Panc1 (cell line): ENCODE measurements around the gene UBR2. TPM values are rescaled to one million over a fixed set of nuclear protein-coding genes. Genes with fewer than 3 reads are reported as not detected.

Source experiments
- ATAC-seq: fragments of 200-7000 bp; cut with Tn5 transposase; 2 replicates; pipeline ENCODE4 v1.9.1; 2020; ENCODE audit warnings: mild to moderate bottlenecking, moderate library complexity
- BruUV-seq: library from RNA; stranded (reverse); fragments of 400-500 nt; replicated peaks from 2 replicates; lab custom pipeline; 2021; lab: Mats Ljungman, UMichigan
- CTCF ChIA-PET: fragments of 300-600 bp; sonication (Branson Sonifier 250); formaldehyde crosslinking; loops from one replicate; lab custom pipeline; 2022; ENCODE audit warnings: antibody characterized with exemption; lab: Charles Lee
- POLR2A ChIA-PET: fragments of 300-600 bp; sonication (Branson Sonifier 250); formaldehyde crosslinking; loops from one replicate; lab custom pipeline; 2022; ENCODE audit warnings: antibody characterized with exemption; lab: Charles Lee
- DNase-seq: peaks from one replicate; pipeline ENCODE4 v3.0.0-alpha.2; 2010; ENCODE audit warnings: low read depth, low spot score
- H3K27ac ChIP-seq: 2 replicates; pipeline ENCODE4 v1.5.1; 2011; ENCODE audit warnings: mild to moderate bottlenecking, low read length, inconsistent platforms
- H3K27me3 ChIP-seq: fragments of 200-500 bp; sonication (Bioruptor generic); 2 replicates; pipeline ENCODE4 v1.6.0; 2014; ENCODE audit warnings: low read length, inconsistent platforms; ENCODE audit not compliant: control insufficient read depth, insufficient read depth
- H3K36me3 ChIP-seq: fragments of 200-500 bp; sonication (Bioruptor generic); 2 replicates; pipeline ENCODE4 v1.5.1; 2014; ENCODE audit warnings: inconsistent platforms, mild to moderate bottlenecking, low read length, moderate library complexity; ENCODE audit not compliant: control insufficient read depth, insufficient read depth
- H3K4me1 ChIP-seq: 2 replicates; pipeline ENCODE4 v1.5.1; 2011; ENCODE audit warnings: inconsistent platforms, mild to moderate bottlenecking, low read length, moderate library complexity; ENCODE audit not compliant: control insufficient read depth, insufficient read depth
- H3K4me3 ChIP-seq, 2 experiments: 2 replicates each; pipeline ENCODE4 v1.5.1; 2011 to 2012; ENCODE audit warnings: low read depth in 2 of 2, low read length in 2 of 2, mild to moderate bottlenecking in 2 of 2, inconsistent platforms in 1 of 2, moderate library complexity in 1 of 2
- H3K9me3 ChIP-seq: fragments of 200-500 bp; sonication (Bioruptor generic); 2 replicates; pipeline ENCODE4 v1.5.1; 2014; ENCODE audit warnings: low read depth, mild to moderate bottlenecking, inconsistent platforms, low read length, moderate library complexity; ENCODE audit not compliant: control insufficient read depth, insufficient read depth
- CTCF ChIP-seq: fragments of 450-650 bp; IDR thresholded peaks from 2 replicates; pipeline ENCODE4 v1.5.1; 2017; ENCODE audit warnings: mild to moderate bottlenecking
- POLR2AphosphoS5 ChIP-seq: IDR thresholded peaks from 2 replicates; pipeline ENCODE4 v1.6.1; 2012; ENCODE audit warnings: mild to moderate bottlenecking, low read depth, low read length, moderate library complexity
- REST ChIP-seq, 2 experiments: IDR thresholded peaks; 2 replicates each; pipeline ENCODE4 v1.6.1; 2011 to 2012; ENCODE audit warnings: low read depth in 2 of 2, control low read depth in 1 of 2, low read length in 1 of 2, mild to moderate bottlenecking in 1 of 2, moderate library complexity in 1 of 2; ENCODE audit not compliant: insufficient read depth in 1 of 2
- SIN3A ChIP-seq: IDR thresholded peaks from 2 replicates; pipeline ENCODE4 v1.6.1; 2012; ENCODE audit warnings: low read depth, mild to moderate bottlenecking, low read length, moderate library complexity, borderline replicate concordance; ENCODE audit not compliant: insufficient read depth
- TCF7L2 ChIP-seq: IDR thresholded peaks from 2 replicates; pipeline ENCODE4 v1.6.1; 2011; ENCODE audit warnings: mild to moderate bottlenecking, low read depth, low read length, inconsistent platforms
- in situ Hi-C: cut with HindIII; loops from 2 replicates; pipeline ENCODE4 v1.10.0; 2016; ENCODE audit warnings: low sequenced_read_pairs, low pct_unique_long_range_greater_than_20kb
- intact Hi-C: fragments of 100-400 bp; cut with micrococcal nuclease; formaldehyde crosslinking; loops from one replicate; pipeline ENCODE4 v1.10.0; 2022; ENCODE audit not compliant: unreplicated experiment
- total RNA-seq: library from RNA; stranded (reverse); gene quantifications from one replicate; pipeline ENCODE4 v1.2.1, GENCODE V29; 2021; ENCODE audit not compliant: unreplicated experiment

The UBR2 gene
- total RNA-seq, 1 experiment from 2014 or later = 19.1 TPM

GRCh38 chr6:42569102-42570028 is 5.5 kb downstream of the UBR2 start:
- CTCF ChIA-PET = no interaction called here
- ATAC-seq = no peak
- Histone ChIP-seq H3K9me3 (no peaks in the 10 kb centered on the region), H3K4me3 (no peak overlapping the region), H3K36me3 (no peaks in the 10 kb centered on the region; the same call in 1 of the 2 replicates), H3K27me3 (no peaks in the 10 kb centered on the region), H3K27ac (peak overlapping the region; percentile 24; the same call in 1 of the 2 replicates), H3K4me1 (peaks cover 20% of the 10 kb centered on the region)
- no peak for DNase-seq
- in situ Hi-C loops = no loop called here
- POLR2A ChIA-PET = interaction anchor here (0.5 to 0.6 kb wide), 2 partner anchors 147 to 247 kb away, joined by 3 read pairs; no protein-coding TSS in a partner anchor
- TF ChIP-seq CTCF (no peak), SIN3A (no peak), POLR2AphosphoS5 (no peak), TCF7L2 (no peak), REST (IDR thresholded peaks at IDR 0.05; ENCODE audit: insufficient read depth in 1 of 2, low read depth in 2 of 2, low read length in 1 of 2) (no peak)
- intact Hi-C loops = no loop called here
- BruUV-seq = no TSS peak

GRCh38 chr6:42571611-42572342 is 7.9 kb downstream of the UBR2 start:
- ATAC-seq (no peak), DNase-seq (no peak)
- Histone ChIP-seq H3K27me3 (no peaks in the 10 kb centered on the region), H3K27ac (no peak overlapping the region), H3K4me1 (peaks cover 17% of the 10 kb centered on the region), H3K36me3 (0 out of 2 replicates have a peak, but pooled peaks cover 9% of the 10 kb centered on the region), H3K4me3 (no peak overlapping the region), H3K9me3 (no peaks in the 10 kb centered on the region)
- BruUV-seq = no TSS peak
- in situ Hi-C loops = no loop called here
- TF ChIP-seq SIN3A (no peak), TCF7L2 (no peak), POLR2AphosphoS5 (no peak), CTCF (no peak), REST (IDR thresholded peaks at IDR 0.05; ENCODE audit: insufficient read depth in 1 of 2, low read depth in 2 of 2, low read length in 1 of 2) (no peak)
- intact Hi-C loops = no loop called here
- ChIA-PET POLR2A (interaction anchor here (0.7 kb wide), 1 partner anchor 8 kb away, joined by 6 read pairs; the partner anchor contains the start of gene UBR2), CTCF (no interaction called here)
